Measurements from ENCODE around the gene SNRNP48.

The SNRNP48 gene

GRCh38 chr6:7589949-7590917 is at the start of gene SNRNP48:
TSS of gene SNRNP48 (plus strand) at chr6:7590198. CDS start at chr6:7590258, 60 bp downstream.
- peak; percentile 98 for DNase-seq

GRCh38 chr6:7540595-7540994 is 49.4 kb upstream of the SNRNP48 start:
- peak; percentile 21 for DNase-seq

- peak; percentile 97 for DNase-seq
Observed at GRCh38 chr6:7541175-7542064, 48.6 kb upstream of the SNRNP48 start, which contains the start of gene DSP. TSS of gene DSP (plus strand) at chr6:7541671. CDS start at chr6:7541916, 245 bp downstream.

- peak; percentile 74 for DNase-seq
Observed at GRCh38 chr6:7542065-7542873, 47.7 kb upstream of the SNRNP48 start.

- DNase-seq: peak; percentile 97
Observed at GRCh38 chr6:7542874-7543624, 46.9 kb upstream of the SNRNP48 start.

GRCh38 chr6:7543789-7544424 is 46.1 kb upstream of the SNRNP48 start:
- DNase-seq: peak; percentile 76

- peak; percentile 35 for DNase-seq
Observed at GRCh38 chr6:7544597-7544996, 45.4 kb upstream of the SNRNP48 start.

GRCh38 chr6:7545316-7546019 is 44.5 kb upstream of the SNRNP48 start:
- DNase-seq: peak; percentile 62

GRCh38 chr6:7546020-7546369 is 44.0 kb upstream of the SNRNP48 start:
- DNase-seq: no peak

- no peak for DNase-seq
Observed at GRCh38 chr6:7546383-7546782, 43.6 kb upstream of the SNRNP48 start.

GRCh38 chr6:7546896-7547295 is 43.1 kb upstream of the SNRNP48 start:
- peak; percentile 37 for DNase-seq

GRCh38 chr6:7547315-7547714 is 42.7 kb upstream of the SNRNP48 start:
- no peak for DNase-seq

GRCh38 chr6:7550433-7550801 is 39.6 kb upstream of the SNRNP48 start:
- DNase-seq: peak; percentile 83

- DNase-seq: no peak
Observed at GRCh38 chr6:7554533-7555275, 35.3 kb upstream of the SNRNP48 start.

GRCh38 chr6:7555671-7556070 is 34.3 kb upstream of the SNRNP48 start:
- no peak for DNase-seq

- no peak for DNase-seq
Observed at GRCh38 chr6:7556394-7557106, 33.4 kb upstream of the SNRNP48 start.

GRCh38 chr6:7557652-7558051 is 32.3 kb upstream of the SNRNP48 start:
- DNase-seq: no peak

- DNase-seq: no peak
Observed at GRCh38 chr6:7558781-7559180, 31.2 kb upstream of the SNRNP48 start.

- DNase-seq: no peak
Observed at GRCh38 chr6:7559196-7559595, 30.8 kb upstream of the SNRNP48 start.

Measured in NCI-H69 (cell line).